LNCAP (cell line): ENCODE results near the gene CRIM1.

Source experiments
- CTCF ChIP-seq: fragments of 450-650 bp; IDR thresholded peaks from 2 replicates; pipeline ENCODE4 v1.5.1; 2017; ENCODE audit warnings: mild to moderate bottlenecking

Gene CRIM1

GRCh38 chr2:36405183-36405582 is 49.6 kb downstream of the CRIM1 start:
- TF ChIP-seq CTCF: no peak

- no peak for TF ChIP-seq CTCF
These were observed 50.7 kb downstream of the CRIM1 start for GRCh38 chr2:36406296-36406695.

- no peak for TF ChIP-seq CTCF
These were observed 51.8 kb downstream of the CRIM1 start for GRCh38 chr2:36407413-36407812.

- no peak for TF ChIP-seq CTCF
These were observed 52.7 kb downstream of the CRIM1 start for GRCh38 chr2:36408198-36408703.

- no peak for TF ChIP-seq CTCF
These were observed 53.8 kb downstream of the CRIM1 start for GRCh38 chr2:36409335-36409734.

GRCh38 chr2:36409935-36410334 is 54.4 kb downstream of the CRIM1 start:
- no peak for TF ChIP-seq CTCF

GRCh38 chr2:36410681-36411080 is 55.1 kb downstream of the CRIM1 start:
- no peak for TF ChIP-seq CTCF

GRCh38 chr2:36411962-36412444 is 56.4 kb downstream of the CRIM1 start:
- no peak for TF ChIP-seq CTCF
